Measurements from ENCODE around the gene MED8. TPM values are rescaled to one million over a fixed set of nuclear protein-coding genes. Genes with fewer than 3 reads are reported as not detected.

Gene MED8
- 10 to 100 TPM; 32.6 to 34.9 TPM for total RNA-seq
- polyA plus RNA-seq = 10 to 100 TPM; 28.9 to 32.2 TPM
- long read RNA-seq, donor 1, transcript MED8-203 (7 exons, 1,924 nt) = major isoform, 151 of 206 reads
- long read RNA-seq, donor 1, transcript MED8-201 (8 exons, 1,483 nt) = minor isoform, 12 of 206 reads
- long read RNA-seq, donor 1, partial matches to known transcripts = 25 of 206 reads
- long read RNA-seq, donor 1, other reads (novel, unspliced or antisense) = 18 of 206 reads
- long read RNA-seq, donor 2, transcript MED8-203 (7 exons, 1,924 nt) = major isoform, 24 of 29 reads
- long read RNA-seq, donor 2, partial matches to known transcripts = 2 of 29 reads
- long read RNA-seq, donor 2, other reads (novel, unspliced or antisense) = 3 of 29 reads

GRCh38 chr1:43389326-43390313 is at the start of gene MED8, which contains the start of gene SZT2:
TSS of gene MED8 (minus strand) at chr1:43389800. CDS start at chr1:43389764, 36 bp downstream.
TSS of gene SZT2 (plus strand) at chr1:43389899. CDS start at chr1:43389969, 70 bp downstream.
- Histone ChIP-seq H3K4me1 (ENCODE audit: control insufficient read depth in 1 of 2, insufficient read depth in 2 of 2, low read length in 2 of 2) (peaks cover 0 to 11% of the 10 kb centered on the region in 2 donors), H3K27me3 (ENCODE audit: control insufficient read depth in 1 of 2, insufficient read depth in 2 of 2, low read length in 1 of 2) (no peaks in the 10 kb centered on the region), H3K36me3 (ENCODE audit: control insufficient read depth in 1 of 2, insufficient read depth in 2 of 2, low read length in 1 of 2) (peaks cover 4 to 8% of the 10 kb centered on the region in 2 donors), H3K27ac (ENCODE audit: low read depth in 1 of 2, low read length in 2 of 2) (peak within 1 kb of the TSS in 1 of 2 donors; percentile 23), H3K9me3 (ENCODE audit: control insufficient read depth, low read length) (no peaks in the 10 kb centered on the region), H3K4me3 (ENCODE audit: low read length in 2 of 2) (peak within 1 kb of the TSS; percentile 47 to 63)
- ATAC-seq (ENCODE audit: low FRiP score) = peak; percentile 98
- intact Hi-C loops (cut with DNase I) = loop anchor here in 1 of 2 donors (1.0 kb wide), 1 partner anchor 21 kb away; the partner anchor contains the start of gene ELOVL1
- WGBS, 2 donors = 0 to 1% methylated on average over 52 to 65 of the region's 65 CpGs
- DNase-seq = peak; percentile 97

- H3K9me3 ChIP-seq (ENCODE audit: control insufficient read depth, low read length) = no peaks in the 10 kb centered on the region
- no peaks in the 10 kb centered on the region for H3K27me3 ChIP-seq (ENCODE audit: control insufficient read depth in 1 of 2, insufficient read depth in 2 of 2, low read length in 1 of 2)
- no peak overlapping the region for H3K4me3 ChIP-seq (ENCODE audit: low read length in 2 of 2)
- intact Hi-C loops (cut with DNase I) = no loop called here
- no peaks in the 10 kb centered on the region for H3K4me1 ChIP-seq (ENCODE audit: control insufficient read depth in 1 of 2, insufficient read depth in 2 of 2, low read length in 2 of 2)
- WGBS, 2 donors = 88% methylated on average over 10 of the region's 10 CpGs
- ATAC-seq (ENCODE audit: low FRiP score) = no peak
- no peak overlapping the region for H3K27ac ChIP-seq (ENCODE audit: low read depth in 1 of 2, low read length in 2 of 2)
- peaks cover 0 to 3% of the 10 kb centered on the region in 2 donors for H3K36me3 ChIP-seq (ENCODE audit: control insufficient read depth in 1 of 2, insufficient read depth in 2 of 2, low read length in 1 of 2)
- no peak for DNase-seq
Measured at GRCh38 chr1:43438953-43439581, 49.5 kb upstream of the MED8 start.

GRCh38 chr1:43438576-43438952 is 49.0 kb upstream of the MED8 start:
- no peak overlapping the region for H3K27ac ChIP-seq (ENCODE audit: low read depth in 1 of 2, low read length in 2 of 2)
- ATAC-seq (ENCODE audit: low FRiP score) = no peak
- no peaks in the 10 kb centered on the region for H3K27me3 ChIP-seq (ENCODE audit: control insufficient read depth in 1 of 2, insufficient read depth in 2 of 2, low read length in 1 of 2)
- intact Hi-C loops (cut with DNase I) = no loop called here
- no peaks in the 10 kb centered on the region for H3K4me1 ChIP-seq (ENCODE audit: control insufficient read depth in 1 of 2, insufficient read depth in 2 of 2, low read length in 2 of 2)
- 94 to 96% methylated on average over 8 of the region's 8 CpGs for WGBS, 2 donors
- H3K4me3 ChIP-seq (ENCODE audit: low read length in 2 of 2) = no peak overlapping the region
- H3K9me3 ChIP-seq (ENCODE audit: control insufficient read depth, low read length) = no peaks in the 10 kb centered on the region
- peaks cover 0 to 6% of the 10 kb centered on the region in 2 donors for H3K36me3 ChIP-seq (ENCODE audit: control insufficient read depth in 1 of 2, insufficient read depth in 2 of 2, low read length in 1 of 2)
- peak in 1 of 2 donors; percentile 30 for DNase-seq

DNA sequence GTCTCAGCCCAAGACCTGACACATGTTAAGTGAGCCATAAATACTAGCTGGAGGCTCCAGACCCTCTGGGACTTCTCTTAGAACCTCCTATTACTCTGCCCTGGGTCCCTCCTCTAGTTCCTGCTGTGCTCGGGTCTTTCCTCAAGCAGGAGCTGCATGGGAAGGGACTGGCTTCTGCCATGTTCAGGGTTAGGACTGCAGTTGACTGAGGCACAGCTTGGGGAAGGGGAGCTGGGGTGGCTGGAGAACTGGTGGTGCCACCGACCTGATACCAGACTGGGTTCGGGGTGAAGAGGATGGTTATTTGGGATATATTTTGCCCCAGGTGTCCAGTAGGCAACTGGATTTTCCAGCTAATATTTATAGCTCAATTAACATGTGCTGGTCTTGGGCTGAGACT is 48.4 kb upstream of the MED8 start:
- Histone ChIP-seq H3K36me3 (ENCODE audit: control insufficient read depth in 1 of 2, insufficient read depth in 2 of 2, low read length in 1 of 2) (peaks cover 0 to 6% of the 10 kb centered on the region in 2 donors), H3K4me3 (ENCODE audit: low read length in 2 of 2) (no peak overlapping the region), H3K9me3 (ENCODE audit: control insufficient read depth, low read length) (no peaks in the 10 kb centered on the region), H3K27ac (ENCODE audit: low read depth in 1 of 2, low read length in 2 of 2) (no peak overlapping the region), H3K27me3 (ENCODE audit: control insufficient read depth in 1 of 2, insufficient read depth in 2 of 2, low read length in 1 of 2) (no peaks in the 10 kb centered on the region), H3K4me1 (ENCODE audit: control insufficient read depth in 1 of 2, insufficient read depth in 2 of 2, low read length in 2 of 2) (no peaks in the 10 kb centered on the region)
- ATAC-seq (ENCODE audit: low FRiP score) = no peak
- DNase-seq = peak in 1 of 2 donors; percentile 8
- 83 to 84% methylated on average over 3 of the region's 3 CpGs for WGBS, 2 donors
- intact Hi-C loops (cut with DNase I) = no loop called here

DNA sequence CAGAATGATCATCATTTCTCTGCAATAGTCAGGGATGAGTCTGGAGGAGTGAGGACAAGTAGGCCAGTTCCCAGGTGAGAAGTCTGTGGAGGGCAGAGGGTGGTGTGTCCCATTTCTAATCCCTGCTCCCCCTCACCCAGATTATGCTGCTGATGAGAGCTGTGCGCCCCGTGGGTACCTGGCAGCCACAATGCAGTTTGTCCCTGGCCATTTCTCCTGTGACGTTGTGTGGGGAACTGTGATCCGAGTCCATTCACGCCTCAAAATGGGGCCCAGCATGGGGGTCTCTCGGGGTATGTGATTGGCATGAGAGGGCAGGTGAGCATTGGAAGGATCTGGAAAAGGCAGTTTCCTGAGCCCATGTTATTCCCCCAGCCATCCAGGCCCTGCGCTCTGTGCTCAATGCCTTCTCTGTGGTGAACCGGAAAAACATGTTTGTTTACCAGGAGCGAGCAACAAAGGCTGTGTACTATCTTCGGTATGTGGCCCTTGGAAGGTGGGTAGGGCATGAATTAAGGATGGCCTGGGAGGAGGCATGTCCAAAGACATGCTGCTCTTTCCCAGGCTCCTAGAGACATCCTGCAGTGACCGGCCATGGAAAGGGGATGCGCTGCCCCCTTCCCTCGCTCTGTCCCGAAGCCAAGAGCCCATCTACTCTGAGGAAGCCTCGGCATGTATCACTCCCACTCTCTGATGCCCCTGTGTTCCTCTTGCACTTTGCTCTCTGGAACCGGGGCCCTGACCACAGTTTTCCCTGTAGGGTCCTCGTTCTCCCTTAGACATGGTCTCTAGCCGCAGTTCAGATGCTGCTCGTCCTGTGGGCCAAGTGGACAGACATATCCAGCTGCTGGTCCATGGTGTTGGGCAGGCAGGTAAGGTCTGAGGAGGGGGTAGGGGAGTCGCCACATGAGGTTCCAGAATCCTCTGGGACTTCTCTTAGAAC is 47.7 kb upstream of the MED8 start:
- intact Hi-C loops (cut with DNase I) = no loop called here
- 92% methylated on average over 20 of the region's 20 CpGs for WGBS, 2 donors
- H3K36me3 ChIP-seq (ENCODE audit: control insufficient read depth in 1 of 2, insufficient read depth in 2 of 2, low read length in 1 of 2) = peaks cover 0 to 10% of the 10 kb centered on the region in 2 donors
- H3K27me3 ChIP-seq (ENCODE audit: control insufficient read depth in 1 of 2, insufficient read depth in 2 of 2, low read length in 1 of 2) = no peaks in the 10 kb centered on the region
- H3K4me1 ChIP-seq (ENCODE audit: control insufficient read depth in 1 of 2, insufficient read depth in 2 of 2, low read length in 2 of 2) = no peaks in the 10 kb centered on the region
- no peaks in the 10 kb centered on the region for H3K9me3 ChIP-seq (ENCODE audit: control insufficient read depth, low read length)
- no peak overlapping the region for H3K4me3 ChIP-seq (ENCODE audit: low read length in 2 of 2)
- DNase-seq = peak in 1 of 2 donors; percentile 40
- ATAC-seq (ENCODE audit: low FRiP score) = no peak
- H3K27ac ChIP-seq (ENCODE audit: low read depth in 1 of 2, low read length in 2 of 2) = no peak overlapping the region

- peaks cover 0 to 11% of the 10 kb centered on the region in 2 donors for H3K36me3 ChIP-seq (ENCODE audit: control insufficient read depth in 1 of 2, insufficient read depth in 2 of 2, low read length in 1 of 2)
- WGBS, 2 donors = 77 to 80% methylated on average over 3 of the region's 3 CpGs
- intact Hi-C loops (cut with DNase I) = no loop called here
- H3K9me3 ChIP-seq (ENCODE audit: control insufficient read depth, low read length) = no peaks in the 10 kb centered on the region
- DNase-seq = peak in 1 of 2 donors; percentile 13
- no peak for ATAC-seq (ENCODE audit: low FRiP score)
- H3K4me1 ChIP-seq (ENCODE audit: control insufficient read depth in 1 of 2, insufficient read depth in 2 of 2, low read length in 2 of 2) = no peaks in the 10 kb centered on the region
- no peaks in the 10 kb centered on the region for H3K27me3 ChIP-seq (ENCODE audit: control insufficient read depth in 1 of 2, insufficient read depth in 2 of 2, low read length in 1 of 2)
- no peak overlapping the region for H3K27ac ChIP-seq (ENCODE audit: low read depth in 1 of 2, low read length in 2 of 2)
- no peak overlapping the region for H3K4me3 ChIP-seq (ENCODE audit: low read length in 2 of 2)
Measured at GRCh38 chr1:43436371-43436770, 46.8 kb upstream of the MED8 start.

- Histone ChIP-seq H3K36me3 (ENCODE audit: control insufficient read depth in 1 of 2, insufficient read depth in 2 of 2, low read length in 1 of 2) (peaks cover 5 to 11% of the 10 kb centered on the region in 2 donors), H3K9me3 (ENCODE audit: control insufficient read depth, low read length) (no peaks in the 10 kb centered on the region), H3K4me3 (ENCODE audit: low read length in 2 of 2) (no peak overlapping the region), H3K27me3 (ENCODE audit: control insufficient read depth in 1 of 2, insufficient read depth in 2 of 2, low read length in 1 of 2) (no peaks in the 10 kb centered on the region), H3K4me1 (ENCODE audit: control insufficient read depth in 1 of 2, insufficient read depth in 2 of 2, low read length in 2 of 2) (no peaks in the 10 kb centered on the region), H3K27ac (ENCODE audit: low read depth in 1 of 2, low read length in 2 of 2) (peak overlapping the region in 1 of 2 donors; percentile 29)
- 56 to 57% methylated on average over 14 of the region's 14 CpGs for WGBS, 2 donors
- ATAC-seq (ENCODE audit: low FRiP score) (peak; percentile 86), DNase-seq (peak; percentile 63 to 67)
- intact Hi-C loops (cut with DNase I) = no loop called here
Measured at GRCh38 chr1:43435146-43436145, 45.8 kb upstream of the MED8 start.

Data from aorta (tissue), 5 donors.